Stimulated activated naive CD4-positive, alpha-beta T cell (primary cell): ENCODE results near the gene ZNF746.

Experiments
- DNase-seq, 6 experiments: peaks; one replicate each; lab custom pipeline; 2025; lab: John Stamatoyannopoulos, UW

Gene ZNF746

DNA sequence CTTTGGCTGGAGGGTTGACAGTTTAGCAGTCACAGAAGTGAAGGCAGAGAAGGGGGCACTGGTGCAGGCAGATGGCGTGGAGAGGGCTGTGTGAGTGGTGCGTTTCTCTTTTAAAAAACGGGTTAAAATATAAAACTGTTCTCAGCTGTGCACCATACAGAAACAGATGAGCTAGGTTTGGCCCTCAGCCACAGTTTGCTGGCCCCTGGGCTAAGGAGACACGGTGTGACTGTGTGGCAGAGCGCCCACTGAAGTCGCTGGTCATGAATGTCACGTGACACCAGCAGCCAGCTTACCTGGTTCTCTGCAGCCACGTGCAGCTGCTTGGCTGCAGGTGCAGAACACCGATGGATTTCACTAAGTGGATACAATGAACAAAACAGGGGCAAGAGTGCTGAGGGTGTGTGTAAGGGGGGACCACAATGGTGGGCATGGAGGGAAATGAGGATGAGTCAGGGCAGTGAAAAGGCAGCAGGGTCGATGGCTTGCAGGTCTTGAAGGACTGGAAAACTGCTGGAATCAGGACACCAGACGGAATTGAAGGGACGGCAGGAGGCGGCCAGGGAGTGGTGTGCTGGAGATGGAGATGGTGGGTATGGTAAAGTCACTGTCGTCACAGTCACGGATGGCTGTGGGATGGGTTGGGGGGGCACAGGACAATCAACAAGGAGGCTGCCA, 7.4 kb downstream of the ZNF746 start:
- DNase-seq = no peak

DNA sequence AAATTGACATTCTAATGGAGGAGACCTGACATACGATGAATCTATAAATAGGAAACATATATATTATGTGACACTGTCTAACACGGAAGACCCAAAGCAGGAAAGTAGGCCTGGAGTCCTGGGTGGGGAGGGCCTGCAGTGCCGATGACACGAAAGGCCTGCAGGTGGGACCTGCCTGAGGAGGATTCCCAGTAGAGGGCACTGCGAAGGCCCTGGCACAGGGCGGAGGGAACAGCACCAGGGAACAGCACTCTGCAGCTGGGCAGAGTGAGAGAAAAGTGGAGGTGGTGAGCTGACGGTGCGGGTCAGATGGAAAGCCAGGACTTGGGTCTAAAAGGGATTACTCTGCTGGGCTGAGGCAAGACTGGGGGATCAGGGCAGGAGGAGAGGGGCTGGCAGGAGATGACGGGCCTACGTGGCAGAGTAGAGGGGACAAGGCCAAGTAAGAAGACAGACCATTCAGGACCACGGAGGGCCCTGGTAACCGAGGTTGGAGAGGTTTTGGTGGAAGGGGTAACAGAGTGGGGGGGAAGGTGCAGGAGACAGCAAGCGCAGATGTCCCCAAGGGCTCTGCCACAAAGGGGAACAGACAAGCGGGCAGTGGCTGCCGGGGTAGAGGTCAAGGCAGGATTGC, 8.1 kb downstream of the ZNF746 start:
- DNase-seq = no peak

DNA sequence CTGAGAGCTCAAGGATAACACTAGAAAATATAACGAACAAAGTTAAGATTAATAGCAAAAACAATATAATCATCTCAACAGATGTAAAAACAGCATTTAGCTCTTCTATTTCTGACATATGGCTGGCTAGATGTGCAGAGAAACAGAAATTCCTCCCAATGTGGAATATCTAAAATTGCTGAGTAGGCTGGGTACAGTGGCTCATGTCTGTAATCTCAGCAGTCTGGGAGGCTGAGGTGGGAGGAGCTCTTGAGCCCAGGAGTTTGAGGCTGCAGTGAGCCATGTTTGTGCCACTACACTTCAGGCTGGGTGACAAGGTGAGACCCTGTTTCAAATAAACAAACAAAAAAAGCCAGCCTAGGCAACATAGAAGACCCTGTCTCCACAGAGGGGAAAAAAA, 18.0 kb downstream of the ZNF746 start:
- no peak for DNase-seq

DNA sequence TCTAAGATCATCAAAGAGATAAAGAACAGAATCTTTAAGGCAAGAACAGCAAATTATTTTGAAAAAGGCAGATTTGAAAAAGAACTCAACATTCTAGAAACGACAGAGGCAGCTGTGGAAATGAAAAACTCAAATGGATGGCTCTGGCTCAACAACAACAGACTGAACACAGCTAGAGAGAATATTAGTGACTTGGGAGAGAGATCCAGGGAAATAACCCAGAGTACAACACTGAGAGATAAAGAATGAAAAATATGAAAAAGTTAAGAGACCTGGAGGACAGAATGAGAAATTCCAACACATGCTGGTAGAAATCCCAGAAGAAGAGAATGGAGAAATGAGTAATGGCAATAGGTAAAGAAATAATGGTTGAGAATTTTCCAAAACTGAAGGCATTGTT, 18.9 kb downstream of the ZNF746 start:
- no peak for DNase-seq

- DNase-seq = no peak
Observed at GRCh38 chr7:149477494-149478443, 19.8 kb downstream of the ZNF746 start.

GRCh38 chr7:149476791-149477190, 20.8 kb downstream of the ZNF746 start:
- no peak for DNase-seq

DNA sequence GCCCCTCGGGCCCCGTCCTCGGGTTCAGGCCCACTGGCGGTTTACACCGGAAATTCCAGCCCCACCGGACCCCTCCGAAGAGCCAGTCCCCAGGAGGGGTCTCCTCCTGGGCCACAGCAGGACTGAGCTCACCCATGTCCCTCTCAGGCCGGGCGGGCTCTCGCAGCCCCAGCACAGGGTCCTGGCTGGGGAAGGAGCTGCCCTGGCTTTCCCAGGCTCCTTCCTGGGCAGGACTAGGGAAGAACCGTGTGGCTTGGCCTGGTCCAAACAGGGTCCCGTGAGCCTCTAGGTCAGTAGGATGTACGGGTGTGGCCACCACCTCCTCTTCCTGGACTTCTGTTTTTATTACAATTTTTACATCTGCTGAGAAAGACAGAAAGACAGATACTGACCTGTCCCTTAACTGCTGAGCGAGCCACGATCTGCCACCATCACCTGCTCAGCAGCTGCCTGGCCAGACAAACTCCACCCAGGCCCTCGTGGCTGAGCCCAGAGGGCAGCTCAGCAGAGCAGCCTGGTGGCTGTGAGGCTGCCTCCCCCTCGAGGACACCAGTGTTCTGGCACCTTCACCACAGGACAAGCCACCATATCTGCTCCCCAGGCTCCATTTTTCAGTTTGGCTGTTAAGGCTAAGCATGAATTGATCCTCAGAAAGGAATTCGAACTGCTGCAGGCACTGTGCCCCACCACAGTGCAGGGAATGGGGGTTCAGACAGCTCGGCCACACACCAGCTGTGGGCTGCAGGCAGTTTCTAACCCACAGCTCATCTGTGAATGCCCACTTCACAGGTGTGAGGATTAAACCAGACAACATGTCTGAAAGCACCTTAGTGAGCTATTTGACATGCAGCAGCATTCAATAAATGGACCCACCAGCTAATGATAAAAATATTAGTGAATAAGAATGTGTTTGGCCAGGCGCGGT, 22.2 kb downstream of the ZNF746 start:
- no peak for DNase-seq

DNA sequence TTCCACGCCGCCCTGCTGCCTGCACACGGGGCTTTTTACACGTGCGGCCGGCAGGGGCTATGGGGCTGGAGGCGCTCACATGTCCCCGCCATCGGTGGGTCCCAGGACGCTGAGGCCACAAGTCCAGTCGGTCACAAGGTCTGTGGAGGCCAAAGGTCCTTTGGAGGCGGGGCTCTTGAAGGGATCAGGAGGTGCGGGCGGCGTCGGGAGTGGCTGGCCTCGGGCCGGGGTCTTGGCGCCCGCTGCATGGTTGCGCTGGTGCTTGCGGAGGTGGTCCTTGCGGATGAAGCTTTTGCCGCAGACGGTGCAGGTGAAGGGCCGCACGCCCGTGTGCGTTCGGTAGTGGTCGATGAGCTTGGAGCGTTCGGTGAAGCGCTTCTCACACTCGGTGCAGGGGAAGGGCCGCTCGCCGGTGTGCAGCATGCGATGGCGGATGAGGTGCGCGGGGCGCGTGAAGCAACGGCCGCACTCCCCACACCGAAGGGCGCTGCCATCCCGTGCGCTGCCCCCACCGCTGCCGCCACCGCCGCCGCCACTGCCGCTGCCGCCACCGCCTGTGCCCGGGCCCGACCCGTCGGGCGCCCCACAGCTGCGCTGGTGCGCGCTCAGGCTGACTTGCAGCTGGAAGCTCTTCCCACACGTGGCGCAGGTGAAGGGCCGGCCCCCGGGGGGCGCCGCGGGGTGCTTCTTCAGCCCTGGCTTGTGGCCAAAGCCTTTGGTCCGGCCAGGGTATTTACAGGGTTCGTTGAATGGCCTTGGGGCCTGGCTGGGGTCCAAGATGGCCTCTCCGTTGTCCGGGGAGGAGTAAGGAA, 23.1 kb downstream of the ZNF746 start:
- no peak for DNase-seq

DNA sequence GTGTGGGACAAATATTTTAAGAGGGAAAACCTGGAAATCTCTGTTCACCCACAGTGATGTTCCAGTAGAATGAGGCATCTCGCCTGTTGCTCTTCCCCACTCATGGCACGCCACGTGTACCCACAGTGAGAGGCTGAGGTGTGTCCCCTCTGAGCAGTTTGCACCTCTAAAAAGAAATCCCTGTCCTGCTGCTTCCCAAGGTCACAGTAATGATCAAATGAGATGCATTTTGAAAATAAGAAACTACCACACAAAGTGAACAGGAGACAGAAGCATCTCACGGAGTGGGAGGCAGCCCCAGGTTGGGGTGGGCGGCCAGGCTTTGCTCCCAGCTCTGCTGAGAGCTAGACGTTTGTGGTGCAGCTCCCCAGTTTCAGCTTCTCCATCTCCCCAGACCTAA, 24.4 kb downstream of the ZNF746 start:
- no peak for DNase-seq

DNA sequence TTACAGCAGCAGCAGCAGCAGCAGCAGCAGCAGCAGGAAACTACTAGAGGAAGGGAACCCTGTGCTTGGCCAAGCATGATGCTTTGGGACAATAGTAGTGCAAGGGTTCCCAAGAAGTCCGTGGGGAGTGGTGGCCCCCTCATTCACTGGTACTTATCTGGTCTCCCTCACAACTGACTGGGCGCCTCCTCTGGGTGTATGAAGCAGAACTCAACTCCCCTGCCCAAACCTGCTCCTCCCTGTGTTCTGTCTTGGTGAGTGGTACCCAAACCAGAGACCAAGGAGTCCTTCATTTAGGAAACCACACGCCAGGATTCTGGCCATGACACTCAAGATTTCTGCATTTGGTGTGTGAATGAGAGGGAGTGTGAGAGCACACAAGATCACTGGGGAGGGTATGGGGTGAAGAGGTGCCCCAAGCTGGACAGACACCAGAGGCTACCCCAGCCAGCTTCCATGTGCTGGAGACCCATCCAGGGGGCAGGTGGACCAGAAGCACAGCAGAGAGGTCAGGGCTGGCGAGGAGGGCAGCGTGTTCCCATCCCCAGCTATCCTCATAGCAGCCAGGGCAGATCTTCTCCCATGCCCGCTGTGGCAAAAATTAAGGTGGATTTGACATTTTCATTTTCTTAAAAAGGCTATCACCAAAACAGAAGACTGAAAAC, 26.2 kb downstream of the ZNF746 start:
- DNase-seq = no peak

GRCh38 chr7:149469806-149470205, 27.8 kb downstream of the ZNF746 start:
- DNase-seq = no peak

- no peak for DNase-seq
Observed at GRCh38 chr7:149468208-149468607, 29.4 kb downstream of the ZNF746 start.

DNA sequence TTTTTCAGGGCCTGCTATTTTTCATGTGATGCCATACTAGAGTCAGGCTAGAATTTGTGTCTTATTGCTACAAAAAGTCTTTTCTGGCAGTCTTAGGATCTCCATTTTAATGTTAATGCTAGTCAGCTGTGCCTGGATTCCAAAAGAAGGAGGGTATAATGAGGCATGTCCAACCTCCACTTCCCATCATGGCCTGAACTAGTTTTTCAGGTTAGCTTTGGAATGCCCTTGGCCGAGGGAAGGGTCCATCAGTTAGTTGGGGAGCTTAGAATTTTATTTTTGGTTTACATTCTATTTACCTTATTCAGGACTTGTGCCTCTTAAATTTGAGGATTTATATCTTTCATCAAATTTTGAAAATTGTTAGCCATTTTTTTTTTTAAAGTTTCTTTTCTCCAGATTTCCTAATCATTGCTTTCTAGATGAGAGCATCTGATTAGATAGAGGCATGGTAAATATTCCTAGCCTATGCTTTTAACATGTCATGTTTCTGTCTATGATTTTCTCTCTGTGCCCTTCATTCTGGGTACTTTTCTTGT, 30.2 kb downstream of the ZNF746 start:
- no peak for DNase-seq

DNA sequence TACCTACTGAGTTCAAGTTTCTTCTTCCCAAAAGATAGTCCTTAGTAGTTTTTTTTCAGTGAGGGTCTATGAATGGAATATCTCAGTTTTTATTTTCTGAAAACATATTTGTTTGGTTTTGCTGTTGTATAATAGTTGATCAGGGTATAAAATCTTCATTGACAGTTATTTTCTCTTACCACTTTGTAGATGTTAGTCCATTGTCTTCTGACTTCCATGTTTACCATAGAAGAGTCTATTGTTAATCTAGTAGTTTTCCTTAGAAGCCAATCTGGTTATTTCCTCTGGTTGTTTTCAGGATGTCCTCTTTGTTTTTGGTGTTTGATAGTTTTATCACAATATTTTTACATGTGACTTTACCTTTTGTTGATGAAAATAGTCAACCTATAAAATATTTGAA, 31.2 kb downstream of the ZNF746 start:
- no peak for DNase-seq

DNA sequence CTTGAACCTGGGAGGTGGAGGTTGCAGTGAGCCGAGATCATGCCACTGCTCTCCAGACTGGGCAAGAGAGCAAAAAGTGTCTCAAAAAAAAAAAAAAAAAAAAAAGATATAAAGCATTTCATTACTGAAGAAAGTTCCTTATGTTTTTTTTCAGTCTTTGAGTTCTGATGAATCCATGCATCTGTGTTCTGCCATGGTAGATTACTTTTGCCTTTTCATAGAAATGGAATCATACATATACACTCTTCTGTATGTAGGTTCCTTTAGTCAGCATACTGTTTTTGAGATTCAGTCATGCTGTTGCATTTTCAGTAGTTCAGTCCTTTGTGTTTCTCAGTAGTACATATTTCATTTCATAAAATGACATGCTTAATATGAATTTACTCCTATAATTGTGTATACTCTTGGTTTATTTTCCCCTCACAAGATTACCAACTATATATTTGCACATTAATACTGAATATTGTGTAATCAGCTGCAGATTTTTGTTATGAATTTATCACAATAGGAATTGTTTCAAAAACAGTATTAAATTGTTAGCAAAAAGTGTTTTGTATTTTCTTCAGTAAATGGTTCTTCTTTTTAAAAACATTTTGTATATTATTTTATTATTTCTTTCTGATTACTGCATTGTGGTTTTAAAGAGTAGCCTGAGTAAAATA, 34.0 kb downstream of the ZNF746 start:
- no peak for DNase-seq

- no peak for DNase-seq
Observed at GRCh38 chr7:149462101-149462520, 35.5 kb downstream of the ZNF746 start.

DNA sequence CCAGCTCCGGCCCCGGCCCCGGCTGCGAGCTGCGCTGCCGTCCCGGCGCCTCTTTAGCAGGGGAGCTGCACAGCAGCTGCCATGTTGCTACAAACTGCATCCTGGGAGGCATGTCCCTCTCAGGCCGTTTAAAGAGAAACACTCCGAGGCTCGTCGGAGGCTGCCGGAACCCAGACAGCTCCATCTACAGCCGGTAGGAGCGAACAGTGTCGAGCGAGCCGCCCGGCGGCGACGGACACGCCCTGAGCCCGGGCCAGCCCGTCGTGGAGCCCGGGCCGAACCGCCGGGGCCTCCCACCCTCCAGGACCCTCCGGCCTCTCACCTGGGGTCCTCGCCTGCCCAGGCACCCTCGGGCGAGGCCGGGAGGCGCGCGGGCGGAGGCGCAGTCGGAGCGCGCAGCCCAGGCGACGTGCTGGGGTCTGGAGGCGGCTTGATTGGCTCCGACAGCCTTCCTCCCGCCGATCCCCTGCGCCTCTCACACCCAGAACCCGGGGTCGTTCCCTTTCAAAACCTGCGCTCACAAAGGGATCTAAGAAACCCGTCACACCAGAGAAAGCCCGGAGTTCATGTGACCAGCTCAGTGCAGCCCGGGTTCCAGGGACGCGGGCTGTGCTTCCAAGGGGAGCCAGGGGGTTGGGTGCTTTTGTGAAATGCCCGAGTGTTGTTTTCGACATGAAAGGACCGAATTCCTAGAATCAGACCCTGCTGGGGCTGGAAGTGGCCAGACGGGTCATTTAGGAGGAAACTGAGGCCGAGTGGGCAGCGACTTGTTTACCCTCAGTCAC, 36.9 kb downstream of the ZNF746 start, which contains the start of gene ZNF777:
Gene ZNF777 (minus strand): TSS at position 570 of the 785 bp plus-strand sequence. CDS start 5,040 bp downstream, outside the sequence.
- DNase-seq = peak; percentile 63 to 85 (median 74)
